IgD-negative memory B cell (primary cell): ENCODE data around the gene PLEKHA6. TPM values are rescaled to one million over a fixed set of nuclear protein-coding genes. Genes with fewer than 3 reads are reported as not detected.
A peak's percentile ranks its signal among the peaks of the same experiment; 100 is the strongest.

Source experiments
- H3K27ac Mint-ChIP-seq, 3 donors: one replicate each; pipeline ENCODE4 v1.8.0; 2020 to 2022; ENCODE audit warnings: mild to moderate bottlenecking in 3 of 3, mixed read lengths in 3 of 3, moderate library complexity in 1 of 3
- H3K27me3 Mint-ChIP-seq: one replicate; pipeline ENCODE4 v1.8.0; 2021; ENCODE audit warnings: mixed read lengths
- H3K36me3 Mint-ChIP-seq: one replicate; pipeline ENCODE4 v1.8.0; 2020; ENCODE audit warnings: mild to moderate bottlenecking, mixed read lengths
- H3K4me1 Mint-ChIP-seq, 3 donors: one replicate each; pipeline ENCODE4 v1.8.0; 2020 to 2022; ENCODE audit warnings: mixed read lengths in 3 of 3, mild to moderate bottlenecking in 1 of 3
- H3K4me3 Mint-ChIP-seq, 4 donors: one replicate each; pipeline ENCODE4 v1.8.0; 2020 to 2022; ENCODE audit warnings: mild to moderate bottlenecking in 4 of 4, mixed read lengths in 4 of 4, moderate library complexity in 3 of 4
- H3K9me3 Mint-ChIP-seq, 3 donors: one replicate each; pipeline ENCODE4 v1.8.0; 2020 to 2021; ENCODE audit warnings: mixed read lengths in 3 of 3, mild to moderate bottlenecking in 1 of 3
- polyA plus RNA-seq: library from polyadenylated mRNA; unstranded; fragments of 300-500 nt; fragmentation: Illumina TruSeq; gene quantifications from one replicate; pipeline ENCODE4 v1.2.3, GENCODE V29; 2021

Gene PLEKHA6
- polyA plus RNA-seq, 1 donor from 2014 or later: 0.11 TPM

DNA sequence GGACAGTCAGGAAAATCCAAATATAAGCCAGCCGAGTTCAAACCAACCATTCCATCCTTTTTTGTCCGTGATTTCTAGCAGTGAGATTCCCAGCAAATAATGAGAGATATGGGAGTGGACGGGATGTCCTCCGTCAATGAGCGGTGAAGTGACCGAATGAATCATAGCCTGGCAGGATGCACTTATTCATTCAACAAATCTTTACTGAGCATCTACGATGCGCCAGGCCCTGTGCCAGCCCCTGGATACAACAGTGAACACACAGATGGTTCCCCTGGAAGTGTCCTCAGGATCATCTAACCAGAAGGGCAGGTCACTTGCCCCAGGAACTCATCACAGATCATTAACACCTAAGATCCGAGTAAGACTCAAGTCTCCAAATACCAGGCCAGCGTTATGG is 8.2 kb upstream of the PLEKHA6 start:
- H3K4me1 Mint-ChIP-seq: peaks cover 4 to 11% (median 4%) of the 10 kb centered on the region in 3 donors
- H3K4me3 Mint-ChIP-seq: no peak overlapping the region
- H3K36me3 Mint-ChIP-seq: no peaks in the 10 kb centered on the region
- peak overlapping the region in 1 of 3 donors; percentile 21 for H3K27ac Mint-ChIP-seq
- no peaks in the 10 kb centered on the region for H3K9me3 Mint-ChIP-seq
- peaks cover 10% of the 10 kb centered on the region for H3K27me3 Mint-ChIP-seq

DNA sequence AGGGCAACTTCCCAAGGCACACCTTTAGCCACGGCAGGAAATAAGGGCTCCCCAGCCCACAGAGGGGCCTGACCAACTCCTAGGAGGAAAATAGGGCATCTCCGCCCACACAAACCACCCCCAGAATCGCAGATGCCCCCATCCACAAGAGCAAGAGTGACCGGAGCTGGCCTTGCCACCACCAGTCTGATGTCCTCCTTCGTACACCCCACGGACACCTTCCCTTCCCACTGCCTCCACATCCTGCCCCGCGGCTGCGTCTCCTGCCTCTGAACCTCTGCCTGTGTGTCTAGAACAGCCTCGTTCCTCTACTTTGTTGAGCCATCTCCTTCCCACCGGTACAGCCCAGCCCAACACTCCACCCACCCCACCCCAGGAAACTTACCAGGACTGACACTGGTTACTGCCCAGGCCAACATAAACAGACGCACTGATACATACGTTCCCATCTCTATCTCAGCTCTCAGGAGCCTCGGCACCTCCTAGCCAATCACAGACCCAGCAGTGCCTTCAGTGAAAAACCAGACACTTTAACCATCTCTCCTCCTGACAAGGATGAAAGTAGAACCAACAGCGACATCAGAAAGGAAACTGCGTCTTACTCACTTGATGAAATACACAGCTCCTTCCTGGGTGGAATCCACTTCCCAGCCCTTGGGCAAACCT is 7.6 kb upstream of the PLEKHA6 start:
- Mint-ChIP-seq H3K36me3 (no peaks in the 10 kb centered on the region), H3K4me1 (peaks cover 4 to 11% (median 4%) of the 10 kb centered on the region in 3 donors), H3K27ac (peak overlapping the region in 1 of 3 donors; percentile 86), H3K9me3 (no peaks in the 10 kb centered on the region), H3K27me3 (peaks cover 12% of the 10 kb centered on the region), H3K4me3 (no peak overlapping the region)

DNA sequence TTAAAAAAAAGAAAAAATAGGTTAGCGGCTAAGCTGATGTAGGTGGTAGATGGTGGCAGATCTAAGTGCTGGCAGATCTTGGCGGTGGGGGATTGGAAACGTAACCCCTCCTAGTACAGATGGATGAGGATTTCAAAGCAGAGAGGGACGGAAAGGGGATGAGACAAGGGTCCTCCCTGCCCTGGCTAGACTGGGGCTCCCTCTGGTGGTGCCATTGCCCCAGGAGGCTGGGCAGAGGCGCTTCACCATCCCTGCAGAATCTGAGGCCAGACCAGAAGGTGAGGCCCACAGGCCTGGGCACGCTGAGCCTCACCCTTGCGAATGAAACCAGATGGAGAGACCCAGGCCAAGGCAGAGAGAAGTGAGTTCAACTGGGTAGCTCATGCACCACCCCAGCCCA is 7.0 kb upstream of the PLEKHA6 start:
- peaks cover 4 to 11% (median 4%) of the 10 kb centered on the region in 3 donors for H3K4me1 Mint-ChIP-seq
- H3K27me3 Mint-ChIP-seq: peaks cover 15% of the 10 kb centered on the region
- no peak overlapping the region for H3K27ac Mint-ChIP-seq
- peak overlapping the region in 1 of 4 donors; percentile 5 for H3K4me3 Mint-ChIP-seq
- no peaks in the 10 kb centered on the region for H3K9me3 Mint-ChIP-seq
- no peaks in the 10 kb centered on the region for H3K36me3 Mint-ChIP-seq

DNA sequence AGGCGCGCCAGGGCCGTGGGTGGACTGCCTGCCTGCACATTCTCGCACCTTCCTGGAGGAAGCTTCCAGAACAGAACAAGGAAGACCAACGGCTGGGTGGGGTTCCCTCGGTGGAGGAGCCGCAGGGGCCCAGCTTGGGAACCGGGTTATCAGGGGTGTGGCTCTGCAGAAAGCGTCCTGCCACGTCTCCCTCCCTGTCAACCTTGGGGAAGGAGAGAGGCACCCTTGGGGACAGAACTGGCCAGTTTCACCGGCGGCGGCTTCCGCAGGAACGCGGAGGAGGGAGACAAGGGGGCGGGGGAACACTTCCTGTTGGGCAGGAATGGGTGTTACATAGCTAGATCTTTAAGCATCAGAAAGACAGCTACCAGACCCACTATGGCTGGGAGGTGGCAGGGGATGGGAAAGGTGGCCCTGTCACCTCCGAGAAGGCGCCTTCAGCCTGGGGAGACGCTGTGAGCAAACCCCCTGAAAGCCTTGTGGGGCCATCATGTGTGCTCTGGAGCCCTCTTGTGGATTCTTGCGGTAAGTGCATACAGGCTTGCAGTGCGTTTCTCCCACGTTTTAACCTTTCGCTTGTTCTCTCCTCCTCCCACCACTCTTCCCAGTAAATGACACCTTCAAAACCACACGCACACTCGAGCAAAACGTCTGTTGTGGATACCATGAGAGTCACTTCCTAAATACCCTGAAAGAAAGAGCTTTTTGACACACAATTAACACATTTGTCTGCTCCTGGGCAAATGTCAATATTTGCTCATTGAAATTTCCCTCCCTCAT is 3.8 kb upstream of the PLEKHA6 start:
- Mint-ChIP-seq H3K4me3 (peak overlapping the region; percentile 1 to 93 (median 84)), H3K27me3 (peaks cover 21% of the 10 kb centered on the region), H3K27ac (peak overlapping the region in 1 of 3 donors; percentile 12), H3K36me3 (no peaks in the 10 kb centered on the region), H3K9me3 (no peaks in the 10 kb centered on the region), H3K4me1 (peaks cover 4 to 11% (median 4%) of the 10 kb centered on the region in 3 donors)

DNA sequence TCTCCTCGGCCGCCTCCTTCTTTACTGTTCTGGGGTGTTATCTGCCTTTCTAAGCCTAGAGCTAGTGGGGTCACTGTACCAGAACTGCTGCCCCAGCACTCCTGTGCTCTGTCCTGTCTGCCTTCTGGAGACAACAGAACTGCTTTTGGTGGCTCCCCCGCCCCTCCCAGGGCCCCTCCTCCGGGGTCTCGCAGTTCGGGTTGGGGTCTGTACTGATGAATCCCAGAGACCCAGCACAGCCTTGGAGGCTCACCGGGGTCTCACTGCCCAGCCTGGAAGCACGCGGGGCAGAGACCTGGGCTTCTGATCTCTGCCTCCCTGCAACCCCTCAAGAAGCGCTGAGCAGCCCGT is 3.2 kb upstream of the PLEKHA6 start:
- Mint-ChIP-seq H3K4me1 (peaks cover 4 to 11% (median 4%) of the 10 kb centered on the region in 3 donors), H3K27me3 (peaks cover 22% of the 10 kb centered on the region), H3K9me3 (no peaks in the 10 kb centered on the region), H3K27ac (no peak overlapping the region), H3K36me3 (no peaks in the 10 kb centered on the region), H3K4me3 (peak overlapping the region; percentile 44 to 93 (median 84))

DNA sequence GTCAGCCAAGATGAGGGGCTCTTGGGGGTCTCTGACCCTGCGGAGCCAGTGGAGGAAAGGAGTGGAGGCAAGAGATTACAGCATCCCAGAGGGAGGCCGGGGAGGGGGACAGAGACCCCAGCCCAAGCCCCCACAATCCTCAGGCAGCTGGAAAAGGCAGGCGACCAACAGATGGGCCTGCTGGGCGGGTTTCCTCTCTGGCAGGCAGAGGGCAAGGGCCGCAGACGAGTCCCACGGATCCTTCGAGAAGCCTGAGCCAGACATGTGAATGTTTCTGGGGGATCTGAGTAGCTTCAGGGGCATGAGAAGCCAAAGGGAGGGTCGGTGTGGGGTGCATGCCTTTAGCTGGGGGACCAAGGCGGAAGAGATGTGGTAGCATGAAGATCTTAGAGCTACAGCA is 2.1 kb upstream of the PLEKHA6 start:
- Mint-ChIP-seq H3K4me3 (no peak overlapping the region), H3K27ac (no peak overlapping the region), H3K9me3 (no peaks in the 10 kb centered on the region), H3K4me1 (peaks cover 4 to 13% (median 4%) of the 10 kb centered on the region in 3 donors), H3K27me3 (peaks cover 27% of the 10 kb centered on the region), H3K36me3 (no peaks in the 10 kb centered on the region)

DNA sequence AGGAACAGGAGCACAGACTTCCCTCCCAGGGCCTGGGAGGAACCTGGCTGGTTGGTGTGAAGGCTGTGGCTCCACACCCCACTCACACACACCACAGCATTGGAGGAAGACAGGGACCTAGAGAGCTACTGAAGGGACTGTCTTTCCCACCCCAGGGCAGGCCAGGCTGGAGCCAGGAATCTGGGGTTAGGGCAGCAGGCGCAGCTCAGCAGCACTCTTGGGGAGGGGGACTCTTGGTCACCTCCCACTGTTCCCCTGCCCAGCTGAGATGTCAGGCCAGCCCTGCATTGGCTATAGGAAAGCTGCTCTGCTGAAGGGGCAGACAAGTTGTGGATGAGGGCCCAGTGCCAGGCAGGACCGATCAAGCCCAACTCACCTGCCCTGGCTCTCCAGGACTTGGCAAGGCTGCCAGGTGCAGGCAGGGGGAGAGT is 1.6 kb upstream of the PLEKHA6 start:
- H3K9me3 Mint-ChIP-seq: no peaks in the 10 kb centered on the region
- no peaks in the 10 kb centered on the region for H3K36me3 Mint-ChIP-seq
- peaks cover 25% of the 10 kb centered on the region for H3K27me3 Mint-ChIP-seq
- H3K4me1 Mint-ChIP-seq: peaks cover 4 to 13% (median 4%) of the 10 kb centered on the region in 3 donors
- peak overlapping the region in 2 of 4 donors; percentile 43 to 57 for H3K4me3 Mint-ChIP-seq
- peak overlapping the region in 1 of 3 donors; percentile 2 for H3K27ac Mint-ChIP-seq

DNA sequence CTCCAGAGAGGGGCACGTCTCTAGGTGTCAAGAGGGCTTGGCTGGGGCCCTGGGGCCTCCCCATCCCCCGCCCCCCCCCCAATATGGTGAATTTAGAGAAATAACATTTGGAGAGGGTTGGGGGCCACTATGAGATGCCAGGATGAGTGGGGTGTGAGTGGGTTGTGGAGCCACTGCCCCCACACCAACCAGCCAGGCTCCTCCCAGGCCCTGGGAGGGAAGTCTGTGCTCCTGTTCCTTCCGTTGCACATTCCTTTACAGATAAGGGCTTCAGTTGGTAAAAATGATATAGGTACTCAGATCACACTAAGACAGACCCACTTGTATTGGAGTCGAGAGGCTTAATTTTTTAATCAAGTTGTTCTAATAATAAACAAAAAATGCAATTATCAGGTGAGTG is 585 bp upstream of the PLEKHA6 start:
- Mint-ChIP-seq H3K27ac (no peak overlapping the region), H3K4me1 (peaks cover 4 to 7% (median 4%) of the 10 kb centered on the region in 3 donors), H3K27me3 (peaks cover 24% of the 10 kb centered on the region)

DNA sequence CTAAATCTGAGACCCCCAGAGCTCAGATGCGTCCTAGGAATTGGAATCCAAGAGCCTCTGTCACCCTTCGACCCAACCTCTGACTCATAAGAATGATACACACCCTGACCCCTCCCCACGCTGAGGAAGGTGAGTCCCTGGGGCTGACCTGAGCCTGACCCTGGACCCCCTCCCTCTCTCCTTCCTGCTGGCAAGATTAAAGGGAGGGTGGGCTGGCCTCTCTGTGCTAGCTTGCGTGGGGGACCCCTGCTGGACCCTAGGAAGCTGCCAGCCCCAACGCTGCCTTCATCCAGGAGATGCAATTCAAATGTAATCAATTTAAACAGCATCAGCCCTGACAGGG is 627 bp downstream of the PLEKHA6 start:
- Mint-ChIP-seq H3K27me3 (peaks cover 20% of the 10 kb centered on the region), H3K36me3 (no peaks in the 10 kb centered on the region), H3K27ac (no peak overlapping the region), H3K4me1 (peaks cover 4 to 7% (median 4%) of the 10 kb centered on the region in 3 donors), H3K4me3 (no peak overlapping the region), H3K9me3 (no peaks in the 10 kb centered on the region)

More for the DNA sequence above, 585 bp upstream of the PLEKHA6 start:
- no peaks in the 10 kb centered on the region for H3K9me3 Mint-ChIP-seq
- no peak overlapping the region for H3K4me3 Mint-ChIP-seq
- no peaks in the 10 kb centered on the region for H3K36me3 Mint-ChIP-seq

DNA sequence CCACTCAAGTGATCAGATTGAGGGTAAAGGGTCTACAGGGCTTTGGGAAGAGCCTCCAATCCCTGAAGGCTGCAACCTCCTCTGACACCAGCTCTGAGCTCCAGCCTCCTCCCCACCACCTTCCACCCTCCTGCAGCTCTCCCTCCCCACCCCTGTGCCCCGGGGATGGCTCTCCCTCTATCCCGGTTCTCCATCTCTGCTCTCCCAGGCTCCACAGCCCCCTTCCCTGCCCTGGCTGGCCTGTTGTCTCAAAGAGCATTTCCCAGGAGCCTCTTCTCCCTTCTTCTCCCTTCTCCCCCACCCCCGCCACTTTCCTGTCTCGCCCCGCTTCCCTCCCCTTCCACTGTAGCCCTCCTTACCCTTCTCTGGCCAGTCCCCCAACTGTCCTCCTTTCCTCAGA is 1.1 kb downstream of the PLEKHA6 start:
- Mint-ChIP-seq H3K4me3 (no peak overlapping the region), H3K27me3 (peaks cover 18% of the 10 kb centered on the region), H3K36me3 (no peaks in the 10 kb centered on the region), H3K27ac (no peak overlapping the region), H3K9me3 (no peaks in the 10 kb centered on the region), H3K4me1 (peaks cover under 1 to 4% (median under 1%) of the 10 kb centered on the region in 3 donors)

DNA sequence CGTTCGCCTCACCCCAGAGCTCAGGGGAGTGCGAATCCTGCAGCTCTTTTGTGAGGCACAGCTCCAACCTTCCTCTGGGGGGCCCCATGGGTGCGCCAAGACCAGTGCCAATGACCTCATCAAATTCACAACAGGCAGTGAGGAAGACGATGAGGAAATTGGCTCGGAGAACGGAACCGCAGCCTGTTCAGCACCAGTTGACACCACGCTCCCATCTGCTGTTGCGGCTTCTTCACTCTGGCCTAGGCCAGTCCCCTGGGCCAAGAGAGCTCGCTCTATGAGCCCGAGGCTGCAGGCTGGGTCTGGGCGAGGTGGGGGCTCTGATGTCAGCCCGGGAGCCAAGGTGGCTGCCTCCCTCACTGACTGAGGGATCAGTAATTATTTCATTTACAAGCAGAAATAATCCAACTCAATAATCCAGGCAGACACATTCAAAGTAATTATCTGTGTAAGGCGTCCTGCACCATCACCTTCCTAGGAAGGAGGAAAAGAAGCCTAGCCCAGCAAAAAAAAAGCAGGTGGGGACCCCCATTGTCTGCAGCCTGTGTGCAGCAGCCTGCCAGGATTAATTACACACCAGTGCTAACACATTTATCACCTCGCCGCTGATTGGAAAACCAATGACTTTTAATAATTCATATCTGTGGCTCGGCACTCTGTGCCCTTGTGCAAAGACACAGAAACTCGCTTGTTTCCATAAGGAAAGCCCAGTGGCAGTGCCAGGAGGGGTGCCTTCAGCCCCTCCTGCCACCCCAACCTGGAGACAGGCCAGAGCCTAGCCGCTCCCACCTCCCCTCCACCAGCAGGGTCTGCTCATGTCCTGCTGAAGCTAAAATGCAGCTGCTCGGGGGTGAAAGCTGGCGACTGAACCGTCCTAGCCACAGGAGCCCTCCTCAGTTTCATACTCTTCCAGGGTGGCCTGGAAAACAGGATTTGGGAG is 1.9 kb downstream of the PLEKHA6 start:
- H3K27me3 Mint-ChIP-seq: peaks cover 17% of the 10 kb centered on the region
- H3K9me3 Mint-ChIP-seq: no peaks in the 10 kb centered on the region
- peak overlapping the region in 1 of 4 donors; percentile 52 for H3K4me3 Mint-ChIP-seq
- H3K4me1 Mint-ChIP-seq: peaks cover 0 to 3% (median 0%) of the 10 kb centered on the region in 3 donors
- H3K27ac Mint-ChIP-seq: no peak overlapping the region
- peaks cover 3% of the 10 kb centered on the region for H3K36me3 Mint-ChIP-seq

DNA sequence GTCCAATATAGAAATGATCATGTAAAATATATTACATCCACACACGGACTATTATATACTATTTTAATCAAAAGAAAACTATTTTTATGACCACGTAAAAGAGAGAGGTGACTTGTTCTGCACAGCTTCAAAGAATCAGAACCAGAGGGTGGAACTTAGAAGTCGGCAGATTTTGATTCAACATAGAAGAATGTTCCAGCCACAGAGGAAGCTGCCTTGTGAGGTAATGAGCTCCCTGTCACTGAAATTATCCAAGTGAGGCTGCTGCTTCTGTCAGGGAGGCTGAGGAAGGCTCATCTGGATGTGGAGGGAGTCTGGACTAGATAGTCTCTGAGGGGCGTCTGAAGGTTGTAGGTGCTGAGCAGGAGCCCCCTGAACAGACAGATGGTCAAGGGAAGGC is 2.7 kb downstream of the PLEKHA6 start:
- peaks cover 0 to 3% (median 0%) of the 10 kb centered on the region in 3 donors for H3K4me1 Mint-ChIP-seq
- H3K27ac Mint-ChIP-seq: no peak overlapping the region
- H3K27me3 Mint-ChIP-seq: peaks cover 15% of the 10 kb centered on the region
- H3K4me3 Mint-ChIP-seq: no peak overlapping the region
- H3K36me3 Mint-ChIP-seq: peaks cover 3% of the 10 kb centered on the region
- no peaks in the 10 kb centered on the region for H3K9me3 Mint-ChIP-seq

DNA sequence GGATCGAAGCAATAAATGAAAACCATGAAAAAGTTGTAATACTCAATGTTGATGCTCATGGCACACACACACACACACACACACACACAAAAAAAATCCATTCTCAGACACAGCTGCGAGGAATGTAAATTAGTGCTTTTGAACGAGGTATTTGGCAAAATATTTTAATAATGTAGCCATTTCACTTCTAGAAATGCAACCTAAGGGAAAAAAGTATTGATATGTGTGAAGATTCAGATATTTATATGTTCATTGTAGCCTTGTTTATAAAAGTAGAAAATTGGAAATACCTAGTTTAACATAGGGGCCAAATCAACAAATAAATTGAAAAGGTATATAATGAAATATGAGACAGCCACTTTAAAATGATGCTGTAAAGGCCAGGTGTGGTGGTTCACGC is 3.8 kb downstream of the PLEKHA6 start:
- Mint-ChIP-seq H3K36me3 (peaks cover 3% of the 10 kb centered on the region), H3K4me1 (peaks cover 0 to 3% (median 0%) of the 10 kb centered on the region in 3 donors), H3K4me3 (no peak overlapping the region), H3K27me3 (peaks cover 16% of the 10 kb centered on the region), H3K27ac (no peak overlapping the region), H3K9me3 (no peaks in the 10 kb centered on the region)

DNA sequence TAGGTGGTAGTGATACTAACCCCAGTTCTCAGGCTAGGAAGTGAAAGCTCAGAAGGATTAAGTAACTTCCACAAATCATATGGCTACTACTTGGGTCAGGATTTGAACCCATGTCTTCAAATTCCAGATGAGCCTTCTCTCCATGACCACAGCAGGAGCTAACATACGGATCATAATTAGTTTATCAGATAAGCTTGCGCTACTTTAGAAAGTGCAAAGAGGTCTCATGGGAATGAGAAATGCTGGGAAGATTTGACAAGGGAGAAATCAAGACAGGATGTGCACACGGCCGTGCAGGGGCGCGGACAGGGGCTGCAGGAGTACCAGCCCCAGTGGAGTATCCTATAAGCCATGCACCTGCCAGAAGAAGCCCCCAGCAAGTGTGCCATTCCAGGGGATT is 5.2 kb downstream of the PLEKHA6 start:
- peaks cover 3% of the 10 kb centered on the region for H3K36me3 Mint-ChIP-seq
- H3K4me3 Mint-ChIP-seq: no peak overlapping the region
- peaks cover 18% of the 10 kb centered on the region for H3K27me3 Mint-ChIP-seq
- peaks cover 0 to 3% (median 0%) of the 10 kb centered on the region in 3 donors for H3K4me1 Mint-ChIP-seq
- no peaks in the 10 kb centered on the region for H3K9me3 Mint-ChIP-seq
- no peak overlapping the region for H3K27ac Mint-ChIP-seq
